GM20431 (cell line): Measurements from ENCODE around the gene NPIPA5.
"Not testable (repeated sequence)": the region's sequence is repeated elsewhere in the genome, so short reads cannot be mapped to it uniquely, and the experiment has no call there.

ENCODE experiments used
- in situ Hi-C: fragments of 300-500 bp; cut with MseI, MboI; formaldehyde crosslinking; loops from one replicate; pipeline ENCODE4 v1.15.0; 2020; ENCODE audit warnings: low sequenced_read_pairs; ENCODE audit not compliant: unreplicated experiment

The NPIPA5 gene

DNA sequence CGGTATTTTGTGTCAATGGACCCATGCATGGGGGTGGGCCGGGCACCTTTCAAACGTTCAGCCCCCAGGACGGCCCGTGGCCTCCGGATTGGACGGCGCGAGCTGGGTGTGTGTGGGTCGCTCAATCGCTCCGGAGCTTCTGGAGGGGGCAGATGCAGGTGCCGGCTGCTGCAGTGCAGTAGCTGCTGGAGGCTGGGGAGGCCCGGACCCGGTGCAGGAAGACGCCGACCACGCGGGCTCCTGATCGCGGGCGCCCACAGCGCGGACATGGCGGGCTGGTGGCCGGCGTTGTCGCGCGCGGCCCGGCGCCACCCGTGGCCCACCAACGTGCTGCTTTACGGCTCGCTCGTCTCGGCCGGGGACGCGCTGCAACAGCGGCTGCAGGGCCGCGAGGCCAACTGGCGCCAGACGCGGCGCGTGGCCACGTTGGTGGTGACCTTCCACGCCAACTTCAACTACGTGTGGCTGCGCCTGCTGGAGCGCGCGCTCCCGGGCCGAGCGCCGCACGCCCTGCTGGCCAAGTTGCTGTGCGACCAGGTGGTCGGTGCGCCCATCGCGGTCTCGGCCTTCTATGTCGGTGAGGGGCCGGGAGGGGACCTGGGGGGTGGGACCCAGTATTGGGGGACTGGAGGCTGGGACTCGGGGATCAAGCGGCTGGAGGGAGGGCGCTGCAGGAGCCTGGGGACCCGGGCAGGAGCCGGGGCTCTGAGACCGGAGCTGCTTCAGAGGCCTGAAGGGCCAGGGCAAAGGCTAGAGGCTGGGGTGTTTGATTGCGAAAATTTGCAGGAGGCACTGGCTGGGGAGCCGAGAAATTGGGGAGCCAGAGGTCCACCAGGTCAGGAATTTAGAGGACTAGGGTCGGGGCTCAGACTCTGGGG is 17.8 kb upstream of the NPIPA5 start, which contains the start of gene MPV17L:
TSS of gene MPV17L (plus strand) at position 124 of the 878 bp plus-strand sequence. CDS start at position 268, 144 bp downstream.
- in situ Hi-C loops, result not testable (repeated sequence)

DNA sequence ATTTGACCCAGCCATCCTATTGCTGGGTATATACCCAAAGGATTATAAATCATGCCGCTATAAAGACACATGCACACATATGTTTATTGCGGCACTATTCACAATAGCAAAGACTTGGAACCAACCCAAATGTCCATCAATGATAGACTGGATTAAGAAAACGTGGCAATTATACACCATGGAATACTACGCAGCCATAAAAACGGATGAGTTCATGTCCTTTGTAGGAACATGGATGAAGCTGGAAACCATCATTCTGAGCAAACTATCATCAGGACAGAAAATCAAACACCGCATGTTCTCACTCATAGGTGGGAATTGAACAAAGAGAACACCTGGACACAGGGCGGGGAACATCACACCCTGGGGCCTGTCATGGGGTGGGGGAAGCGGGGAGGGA is 14.9 kb upstream of the NPIPA5 start:
- in situ Hi-C loops, result not testable (repeated sequence)

DNA sequence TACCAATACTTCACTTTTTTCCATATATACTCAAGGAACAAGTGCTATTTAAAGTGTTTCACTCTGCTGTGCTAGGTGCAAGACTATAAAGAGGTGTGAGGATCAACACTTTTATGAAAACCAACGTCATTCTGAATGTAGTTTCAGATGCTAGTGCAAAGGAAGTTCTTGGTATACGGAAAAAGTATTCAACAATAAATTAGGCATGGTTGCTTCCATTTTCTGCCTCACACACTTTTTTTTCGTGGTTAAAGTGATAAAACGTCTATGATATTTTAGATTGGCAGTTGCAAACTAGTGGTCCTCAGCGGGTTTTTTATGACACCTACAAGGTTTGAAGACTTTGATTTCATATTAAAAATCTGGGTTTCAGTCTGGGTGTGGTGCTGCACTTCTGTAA is 11.8 kb upstream of the NPIPA5 start:
- in situ Hi-C loops, result not testable (repeated sequence)

DNA sequence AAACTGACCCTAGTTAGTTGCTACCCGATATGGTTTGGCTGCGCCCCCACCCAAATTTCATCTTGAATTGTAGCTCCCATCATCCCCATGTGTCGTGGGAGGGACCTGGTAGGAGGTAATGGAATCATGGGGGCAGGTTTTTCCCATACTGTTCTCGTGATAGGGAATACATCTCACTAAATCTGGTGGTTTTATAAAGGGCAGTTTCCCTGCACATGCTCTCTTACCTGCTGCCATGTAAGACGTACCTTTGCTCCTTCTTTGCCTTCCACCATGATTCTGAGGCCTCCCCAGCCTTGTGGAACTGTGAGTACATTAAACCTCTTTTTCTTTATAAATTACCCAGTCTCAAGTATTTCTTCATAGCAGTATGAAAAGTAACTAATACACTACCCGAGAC is 10.0 kb upstream of the NPIPA5 start:
- in situ Hi-C loops, result not testable (repeated sequence)

DNA sequence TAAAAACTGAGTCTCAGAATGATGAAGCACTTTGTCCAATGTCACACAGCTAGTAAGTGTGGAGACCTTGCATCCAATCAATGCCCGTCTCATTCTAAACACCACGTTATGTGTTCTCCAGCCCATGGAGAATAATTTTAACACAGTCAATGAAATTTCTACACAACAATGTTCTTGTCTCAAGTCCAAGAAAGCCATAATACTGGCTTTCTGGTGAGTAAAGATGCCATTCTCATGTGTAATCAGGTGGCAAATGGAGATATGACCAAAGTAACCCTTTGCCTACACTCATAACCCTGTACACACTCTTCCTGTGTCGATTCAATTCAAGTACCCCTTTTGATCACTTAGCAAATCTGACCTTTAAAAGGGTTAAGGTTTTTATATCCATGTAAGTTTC is 4.7 kb upstream of the NPIPA5 start:
- in situ Hi-C loops, result not testable (repeated sequence)

DNA sequence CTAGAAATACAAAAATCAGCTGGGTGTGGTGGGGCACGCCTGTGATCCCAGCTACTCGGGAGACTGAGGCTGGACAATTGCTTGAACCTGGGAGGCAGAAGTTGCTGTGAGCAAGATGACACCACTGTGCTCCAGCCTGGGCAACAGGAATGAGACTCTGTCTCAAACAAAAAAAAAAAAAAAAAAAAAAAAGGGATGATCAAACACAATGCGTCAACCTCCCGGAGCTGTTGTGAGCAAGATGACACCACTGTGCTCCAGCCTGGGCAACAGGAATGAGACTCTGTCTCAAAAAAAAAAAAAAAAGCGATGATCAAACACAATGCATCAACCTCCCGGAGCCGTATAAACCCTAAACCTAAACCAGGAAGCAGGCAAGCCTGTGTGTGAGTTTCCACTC is 20.6 kb downstream of the NPIPA5 start:
- in situ Hi-C loops, result not testable (repeated sequence)

DNA sequence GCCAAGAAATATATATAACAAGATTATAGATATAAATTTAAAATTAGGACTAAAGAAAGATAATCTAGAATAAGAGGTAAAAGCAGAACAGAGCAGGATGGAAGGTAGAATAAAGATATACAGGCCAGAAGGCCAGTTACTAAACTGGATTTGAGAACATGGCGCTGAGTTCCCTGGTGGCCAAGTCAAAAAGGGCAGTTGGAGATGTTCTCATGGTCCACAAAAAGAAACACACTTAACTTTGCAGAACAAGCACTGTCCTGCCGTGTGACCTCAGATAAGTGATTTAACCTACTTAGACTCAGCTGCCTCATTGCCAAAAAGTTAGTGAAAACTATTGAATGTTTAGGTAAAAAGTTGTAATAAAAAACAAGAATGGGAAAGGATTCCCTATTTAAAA is 23.2 kb downstream of the NPIPA5 start:
- in situ Hi-C loops, result not testable (repeated sequence)

DNA sequence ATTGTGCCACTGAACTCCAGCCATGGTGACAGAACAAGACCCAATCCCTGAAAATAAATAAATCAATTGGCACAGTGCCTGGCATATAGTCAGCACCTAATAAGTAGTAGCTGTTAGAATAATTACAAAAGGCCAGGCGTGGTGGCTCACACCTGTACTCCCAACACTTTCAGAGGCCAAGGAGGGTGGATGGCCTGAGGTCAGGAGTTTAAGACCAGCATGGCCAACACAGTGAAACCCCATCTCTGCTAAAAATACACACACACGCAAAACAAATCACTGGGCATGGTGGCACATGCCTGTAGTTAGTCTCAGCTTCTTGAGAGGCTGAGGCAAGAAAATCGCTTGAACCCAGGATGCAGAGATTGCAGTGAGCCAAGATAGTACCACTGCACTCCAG is 25.2 kb downstream of the NPIPA5 start:
- in situ Hi-C loops, result not testable (repeated sequence)

DNA sequence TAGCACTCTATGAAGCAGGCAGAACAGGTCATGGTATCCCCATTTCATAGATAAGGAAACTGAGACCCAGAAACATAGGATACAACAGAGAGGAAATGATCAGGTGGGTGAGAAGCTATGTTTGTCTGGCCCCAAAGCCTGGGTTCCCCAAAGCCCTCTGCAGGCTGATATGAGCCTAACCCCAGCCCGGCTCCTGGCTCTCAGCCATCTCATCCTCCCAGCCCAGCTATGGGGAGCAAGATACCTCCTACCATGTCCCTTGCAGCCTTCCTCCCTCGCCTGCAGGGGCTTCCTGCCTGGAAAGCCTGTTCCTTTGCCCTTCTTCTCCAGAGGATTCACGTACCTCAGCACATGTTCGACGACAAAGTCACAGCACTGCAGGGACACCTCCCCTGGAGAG is 26.3 kb downstream of the NPIPA5 start:
- in situ Hi-C loops, result not testable (repeated sequence)

DNA sequence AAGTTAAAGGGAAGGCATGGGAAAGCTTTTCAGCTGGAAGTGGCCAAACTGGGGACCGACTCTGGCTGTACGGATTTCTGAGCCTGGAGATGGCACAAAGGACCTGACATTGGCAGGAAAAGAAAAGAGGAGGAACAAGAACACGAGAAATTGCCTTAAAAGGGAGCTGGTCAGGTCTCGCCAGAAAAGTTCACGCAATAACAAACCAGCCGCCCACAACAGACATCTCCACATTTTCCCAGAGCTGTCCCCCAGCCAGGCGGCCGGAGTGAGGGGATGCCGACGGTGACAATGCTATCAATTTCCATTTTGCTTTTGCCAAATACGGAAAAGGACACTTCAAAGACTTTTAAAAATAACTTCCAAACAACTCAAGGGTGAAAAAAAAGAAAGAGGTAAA is 26.8 kb downstream of the NPIPA5 start:
- in situ Hi-C loops, result not testable (repeated sequence)

DNA sequence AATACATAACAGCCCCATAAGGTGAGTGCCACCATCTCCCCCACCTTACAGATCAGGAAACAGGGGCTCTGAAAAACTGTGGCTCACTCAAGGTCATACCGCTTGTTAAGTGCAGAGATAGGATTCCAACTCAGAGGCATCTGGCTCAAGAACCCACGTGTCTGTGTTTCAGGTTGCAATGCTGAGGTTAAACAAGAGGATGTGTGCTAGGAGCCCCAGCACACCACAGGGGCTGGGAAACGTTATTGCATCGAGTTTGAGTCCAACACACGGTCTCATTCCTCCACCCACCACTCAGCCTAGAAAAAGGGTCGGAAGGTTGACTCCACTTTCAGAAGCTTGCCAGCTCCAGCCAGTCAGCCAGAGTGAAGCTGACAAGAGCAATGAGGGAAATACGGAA is 29.4 kb downstream of the NPIPA5 start:
- in situ Hi-C loops, result not testable (repeated sequence)

DNA sequence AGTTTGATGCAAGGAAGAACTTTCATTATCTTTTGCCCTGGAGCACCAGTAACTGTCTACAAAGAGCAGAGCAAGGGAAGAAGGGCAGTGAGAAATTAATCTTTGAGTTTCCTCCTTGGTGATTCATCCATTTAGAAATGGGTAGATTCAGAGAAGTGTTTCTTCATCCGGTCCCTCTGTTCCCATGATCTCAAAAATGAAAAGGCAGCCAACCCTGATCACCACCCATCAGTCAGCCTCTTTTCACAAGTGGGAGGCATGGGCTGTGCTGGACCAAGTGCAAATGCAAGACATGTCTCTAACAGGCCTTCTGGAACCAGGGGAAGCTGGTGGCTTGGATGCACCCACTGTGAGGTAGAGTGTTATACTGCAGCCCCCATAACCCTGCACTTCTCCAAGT is 35.8 kb downstream of the NPIPA5 start:
- in situ Hi-C loops, result not testable (repeated sequence)

DNA sequence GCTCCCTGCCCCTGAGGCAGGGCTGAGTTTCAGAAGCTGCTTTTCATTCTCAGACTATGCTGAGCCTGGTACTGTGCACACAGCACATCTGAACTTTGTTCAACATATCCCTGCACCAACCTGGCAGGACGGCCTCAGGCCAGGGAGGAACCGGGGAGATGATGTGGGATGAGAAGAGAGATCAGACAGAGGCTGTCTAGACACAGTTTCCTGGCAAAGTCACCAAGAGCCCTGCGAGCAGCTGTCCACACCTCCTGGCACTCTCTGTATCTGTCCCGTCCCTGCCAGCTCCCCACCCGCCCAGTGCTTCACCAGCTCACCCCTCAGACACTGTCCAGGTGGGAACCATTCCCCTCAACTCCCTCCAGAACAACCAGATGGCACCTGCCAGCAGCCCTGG is 39.1 kb downstream of the NPIPA5 start:
- in situ Hi-C loops, result not testable (repeated sequence)

DNA sequence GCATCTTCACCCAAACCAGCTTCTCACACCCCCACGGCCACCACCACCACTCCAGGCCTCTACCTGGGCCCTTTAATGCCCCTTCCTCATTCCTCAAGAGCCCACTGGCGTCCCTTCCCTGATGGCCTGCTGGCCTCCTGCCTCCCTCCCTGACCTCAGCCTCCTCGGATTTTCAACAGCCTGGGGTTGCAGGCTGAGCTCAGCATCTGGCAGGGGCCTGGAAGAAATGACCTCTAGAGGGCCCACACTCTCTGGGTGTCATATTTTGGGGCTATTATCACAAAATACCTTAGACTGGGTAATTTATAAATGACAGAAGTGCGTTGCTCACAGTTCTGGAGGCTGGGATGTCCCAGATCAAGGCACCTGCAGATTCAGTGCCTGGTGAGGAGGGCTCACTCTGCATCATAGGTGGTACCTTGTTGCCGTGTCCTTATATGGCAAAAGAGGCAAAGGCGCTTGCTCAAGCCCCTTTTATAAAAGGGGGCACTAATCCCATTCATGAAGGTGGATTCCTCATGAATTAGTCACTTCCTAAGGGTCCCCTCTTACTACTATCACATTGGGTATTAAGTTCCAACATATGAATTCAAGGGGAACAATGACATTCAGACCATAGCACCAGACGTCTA is 40.0 kb downstream of the NPIPA5 start:
- in situ Hi-C loops, result not testable (repeated sequence)

DNA sequence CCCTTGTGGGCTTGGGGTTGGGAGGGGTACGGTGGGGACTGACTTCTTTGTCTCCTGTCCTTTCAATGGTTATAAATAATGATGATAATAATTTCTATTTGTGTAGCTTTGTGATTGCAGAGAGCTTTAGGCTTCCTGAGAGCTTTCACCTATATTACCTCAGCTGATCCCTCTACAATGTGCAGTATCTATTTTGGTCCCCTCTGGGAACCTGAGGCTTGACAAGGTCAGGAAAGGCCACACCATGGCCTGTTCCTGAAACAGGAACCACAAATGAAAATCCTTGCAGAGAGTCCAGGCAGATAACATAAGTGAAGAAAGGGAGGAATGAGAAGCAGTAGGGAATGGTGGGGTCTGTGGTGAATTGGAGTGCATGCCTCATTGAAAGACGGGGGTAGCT is 42.5 kb downstream of the NPIPA5 start:
- in situ Hi-C loops, result not testable (repeated sequence)

DNA sequence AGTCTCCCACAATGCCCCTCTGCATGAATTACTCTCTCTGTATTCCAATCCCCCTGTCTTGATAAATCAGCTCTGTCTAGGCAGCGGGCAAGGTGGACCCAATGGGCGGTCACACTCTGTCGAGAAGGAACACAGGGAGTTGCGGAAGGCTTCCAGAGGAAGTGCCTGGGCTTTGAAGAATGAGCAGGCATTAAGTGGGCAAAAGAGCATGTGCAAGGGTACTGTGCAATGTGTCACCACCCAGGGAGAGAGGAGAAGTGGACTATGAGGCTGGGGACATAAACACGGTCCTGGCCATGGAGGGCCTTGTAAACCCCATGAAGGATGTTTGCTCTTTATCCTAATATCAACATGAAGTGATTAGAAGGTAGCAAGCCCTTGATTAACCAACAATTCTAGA is 44.1 kb downstream of the NPIPA5 start:
- in situ Hi-C loops, result not testable (repeated sequence)

DNA sequence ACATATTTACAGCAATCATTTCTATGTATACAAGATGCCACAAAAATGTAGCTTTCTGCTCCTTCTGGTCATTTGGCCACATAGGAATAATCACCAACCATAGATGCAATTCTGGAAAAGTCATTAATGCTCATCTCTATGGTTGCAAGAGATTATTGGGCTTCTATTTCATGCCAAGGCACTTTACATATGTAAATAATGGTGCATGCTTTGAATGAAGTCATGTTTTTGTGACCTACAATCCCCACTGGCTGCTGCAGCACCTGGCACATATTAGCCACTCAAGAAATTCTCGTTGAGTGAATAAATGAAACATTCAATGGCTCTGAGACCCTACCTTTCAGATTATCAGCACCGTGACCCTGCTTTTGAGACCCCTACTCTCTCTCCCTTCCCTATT is 47.1 kb downstream of the NPIPA5 start:
- in situ Hi-C loops, result not testable (repeated sequence)

DNA sequence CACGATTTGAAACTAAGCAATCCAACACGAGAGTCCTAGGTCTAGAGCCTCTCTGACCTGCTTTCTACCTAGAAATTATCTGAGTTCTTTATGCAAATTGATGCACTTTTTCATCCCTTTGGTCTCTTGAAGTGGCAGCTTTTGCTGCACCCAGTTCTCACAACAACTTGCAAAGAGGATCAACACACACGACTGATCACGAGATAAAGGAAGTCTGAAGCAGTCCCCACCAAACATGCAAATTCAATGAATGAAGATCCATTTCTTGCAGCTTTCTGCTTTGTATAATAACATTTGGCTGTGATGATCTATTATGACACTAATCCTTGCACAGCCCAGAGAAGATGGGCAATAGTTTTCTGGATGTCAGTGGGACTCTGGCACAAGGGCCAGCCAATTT is 53.1 kb downstream of the NPIPA5 start:
- in situ Hi-C loops, result not testable (repeated sequence)

DNA sequence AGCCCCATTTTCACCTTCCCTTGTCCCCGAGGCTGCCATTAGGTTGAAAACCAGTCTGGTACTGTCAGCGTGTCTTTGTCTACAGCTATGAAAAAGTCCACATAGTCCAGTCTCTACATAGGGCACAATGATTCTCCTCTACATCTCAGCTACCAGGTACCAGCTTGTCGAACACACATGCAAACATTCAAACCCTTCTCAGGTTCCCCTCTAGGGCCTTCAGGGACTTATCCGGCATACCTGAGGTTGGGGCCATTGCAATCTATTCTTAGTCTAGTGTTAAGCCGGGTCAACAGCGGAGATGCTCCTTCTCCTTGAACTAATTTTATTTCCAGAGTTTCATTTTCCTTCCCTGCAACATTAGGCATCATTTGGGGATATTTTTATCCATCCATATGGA is 54.7 kb downstream of the NPIPA5 start:
- in situ Hi-C loops, result not testable (repeated sequence)

DNA sequence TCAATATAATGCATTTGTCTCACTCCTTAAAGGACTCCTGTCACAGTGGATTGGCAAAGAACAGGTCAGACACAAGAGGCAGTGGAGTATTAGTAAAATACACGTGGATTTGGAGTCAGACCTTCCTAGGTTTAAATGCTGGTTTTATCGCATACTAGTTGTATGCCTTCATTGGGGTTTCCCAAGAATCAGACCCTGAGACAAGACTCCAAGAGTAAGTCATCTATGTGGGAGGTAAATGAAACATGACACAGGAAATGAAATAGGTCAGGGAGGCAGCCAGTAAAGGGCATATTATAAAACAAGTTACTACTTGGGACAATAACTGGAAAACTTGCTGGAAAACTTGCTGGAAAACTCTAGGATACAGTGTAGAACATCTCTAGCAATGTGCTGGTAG is 56.9 kb downstream of the NPIPA5 start:
- in situ Hi-C loops, result not testable (repeated sequence)

DNA sequence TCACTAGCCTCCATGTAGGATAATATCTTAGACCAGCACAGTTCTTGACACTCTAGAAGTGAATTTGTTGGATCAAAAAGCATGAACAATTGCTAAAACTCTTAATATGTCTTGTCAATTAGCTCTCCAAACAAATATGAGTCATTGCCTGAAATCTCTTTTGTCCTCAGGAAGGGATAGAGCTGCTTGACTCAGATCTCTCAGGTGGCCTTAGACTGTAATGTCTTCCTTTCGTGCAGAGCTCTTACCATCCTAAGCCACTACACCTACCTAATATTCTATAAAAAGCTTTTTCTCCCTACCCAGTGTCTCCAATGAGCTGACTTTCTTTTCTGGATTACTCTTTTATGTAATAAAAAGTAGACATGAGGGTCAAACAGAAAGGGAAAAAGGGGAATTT is 63.5 kb downstream of the NPIPA5 start:
- in situ Hi-C loops, result not testable (repeated sequence)
